HCT116 (cell line): Measurements from ENCODE around the gene MAP3K2. TPM values are rescaled to one million over a fixed set of nuclear protein-coding genes. Genes with fewer than 3 reads are reported as not detected.

Experiments
- ATAC-seq: fragments of 200-7000 bp; cut with Tn5 transposase; 2 replicates; pipeline ENCODE4 v1.9.1; 2020; ENCODE audit warnings: mild to moderate bottlenecking, moderate library complexity
- BruUV-seq: library from RNA; stranded (reverse); fragments of 400-500 nt; replicated peaks from 2 replicates; lab custom pipeline; 2021; lab: Mats Ljungman, UMichigan
- CTCF ChIA-PET: fragments of 300-600 bp; sonication (Branson Sonifier 250); formaldehyde crosslinking; loops from one replicate; lab custom pipeline; 2021; ENCODE audit warnings: antibody characterized with exemption; lab: Charles Lee
- POLR2A ChIA-PET: fragments of 300-600, 350-600 bp; sonication (Branson Sonifier 250); formaldehyde crosslinking; loops from one replicate; lab custom pipeline; 2021; ENCODE audit warnings: antibody characterized with exemption; lab: Charles Lee
- RAD21 ChIA-PET, 2 experiments: fragments of 300-600 bp; sonication (Branson Sonifier 250); formaldehyde crosslinking; loops; one replicate each; lab custom pipeline; 2023; ENCODE audit warnings: low total read pairs in 2 of 2; ENCODE audit not compliant: uncharacterized antibody in 2 of 2, unreplicated experiment in 2 of 2, low non-redundant PET in 1 of 2; lab: Charles Lee
- DNase-seq: peaks from one replicate; pipeline ENCODE4 v3.0.0-alpha.2; 2010; ENCODE audit warnings: low read depth, low spot score
- H2AFZ ChIP-seq: fragments of 200-600 bp; shearing (Covaris generic), sonication (generic); 2 replicates; pipeline ENCODE4 v1.6.1; 2017; ENCODE audit warnings: low read depth, mixed run types, mixed read lengths, antibody characterized with exemption, low read length; ENCODE audit not compliant: poor library complexity, severe bottlenecking
- H3K27ac ChIP-seq: 2 replicates; pipeline ENCODE4 v1.5.1; 2012; ENCODE audit warnings: low read depth, low read length
- H3K27me3 ChIP-seq: fragments of 200-600 bp; sonication (generic); 2 replicates; pipeline ENCODE4 v1.6.1; 2016; ENCODE audit warnings: mixed run types, low read length, mixed read lengths; ENCODE audit not compliant: insufficient read depth
- H3K36me3 ChIP-seq, 2 experiments: fragments of 200-500 bp in 1 of 2; fragments of 200-600 bp in 1 of 2; sonication (Bioruptor generic) in 1 of 2; sonication (generic) in 1 of 2; 2 replicates each; pipeline versions ENCODE4 v1.5.1 to v1.6.1; 2014 to 2016; ENCODE audit warnings: low read length in 2 of 2, inconsistent platforms in 1 of 2, mixed read lengths in 1 of 2, mixed run types in 1 of 2; ENCODE audit not compliant: insufficient read depth in 2 of 2, control insufficient read depth in 1 of 2
- H3K4me1 ChIP-seq, 2 experiments: fragments of 200-600 bp in 1 of 2; sonication (generic) in 1 of 2; 2 replicates each; pipeline versions ENCODE4 v1.5.1 to v1.6.1; 2012 to 2017; ENCODE audit warnings: low read length in 2 of 2, inconsistent platforms in 1 of 2, mild to moderate bottlenecking in 1 of 2, mixed read lengths in 1 of 2, mixed run types in 1 of 2, moderate library complexity in 1 of 2; ENCODE audit not compliant: insufficient read depth in 2 of 2, control insufficient read depth in 1 of 2
- H3K4me2 ChIP-seq: fragments of 200-600 bp; sonication (generic); 2 replicates; pipeline ENCODE4 v1.6.1; 2017; ENCODE audit warnings: mixed run types, low read length, mixed read lengths
- H3K4me3 ChIP-seq, 2 experiments: fragments of 200-600 bp in 1 of 2; sonication (generic) in 1 of 2; replicated peaks in 1 of 2; 2 replicates each; pipeline ENCODE4 v1.5.1; 2011 to 2016; ENCODE audit warnings: low read length in 2 of 2, control low read depth in 1 of 2, low read depth in 1 of 2, mild to moderate bottlenecking in 1 of 2, mixed read lengths in 1 of 2, mixed run types in 1 of 2
- H3K79me2 ChIP-seq: fragments of 200-600 bp; sonication (generic); 2 replicates; pipeline ENCODE4 v1.6.1; 2017; ENCODE audit warnings: mild to moderate bottlenecking, mixed run types, low read length, moderate library complexity, mixed read lengths; ENCODE audit not compliant: insufficient read depth
- H3K9ac ChIP-seq: fragments of 200-600 bp; sonication (generic); 2 replicates; pipeline ENCODE4 v1.6.1; 2016; ENCODE audit warnings: low read length, mixed read lengths
- H3K9me2 ChIP-seq: fragments of 200-600 bp; sonication (generic), shearing (Covaris generic); 2 replicates; pipeline ENCODE4 v1.6.1; 2017; ENCODE audit warnings: mixed run types, mild to moderate bottlenecking, moderate library complexity; ENCODE audit not compliant: insufficient read depth
- H3K9me3 ChIP-seq, 2 experiments: fragments of 200-500 bp in 1 of 2; fragments of 200-600 bp in 1 of 2; sonication (Bioruptor generic) in 1 of 2; sonication (generic) in 1 of 2; 2 replicates each; pipeline ENCODE4 v1.6.1; 2014 to 2017; ENCODE audit warnings: low read length in 2 of 2, mixed read lengths in 2 of 2, inconsistent platforms in 1 of 2, low read depth in 1 of 2, mild to moderate bottlenecking in 1 of 2, mixed run types in 1 of 2, moderate library complexity in 1 of 2; ENCODE audit not compliant: control insufficient read depth in 1 of 2, insufficient read depth in 1 of 2
- H4K20me1 ChIP-seq: fragments of 200-600 bp; sonication (generic), shearing (Covaris generic); 2 replicates; pipeline ENCODE4 v1.6.1; 2017; ENCODE audit warnings: mixed run types, mild to moderate bottlenecking, moderate library complexity; ENCODE audit not compliant: insufficient read depth
- CBX3 ChIP-seq: IDR thresholded peaks from 2 replicates; pipeline ENCODE4 v1.6.1; 2012; ENCODE audit warnings: low read depth
- CEBPB ChIP-seq: IDR thresholded peaks from 2 replicates; pipeline ENCODE4 v1.6.1; 2012; ENCODE audit warnings: low read depth
- JUND ChIP-seq: IDR thresholded peaks from 2 replicates; pipeline ENCODE4 v1.6.1; 2012
- TCF7L2 ChIP-seq: IDR thresholded peaks from 2 replicates; pipeline ENCODE4 v1.7.0; 2011; ENCODE audit warnings: borderline replicate concordance, inconsistent platforms; ENCODE audit not compliant: insufficient read depth, insufficient read length; ENCODE audit errors: extremely low read depth
- ZFX ChIP-seq: fragments of 450-650 bp; IDR thresholded peaks from 2 replicates; pipeline ENCODE4 v1.6.1; 2017
- intact Hi-C: fragments of 100-400 bp; cut with micrococcal nuclease; formaldehyde crosslinking; loops from 2 replicates; pipeline ENCODE4 v1.10.0; 2022
- total RNA-seq: library from RNA; stranded (reverse); gene quantifications from one replicate; pipeline ENCODE4 v1.2.1, GENCODE V29; 2021; ENCODE audit not compliant: unreplicated experiment
- TF ChIP-seq, protein P1 (sequence below): IDR thresholded peaks from 2 replicates; pipeline ENCODE4 v1.6.1; 2012; ENCODE audit warnings: low read depth
- TF ChIP-seq, protein P2 (sequence below), 3 experiments: fragments of 200-600 bp in 1 of 3; sonication (generic) in 1 of 3; IDR thresholded peaks in 2 of 3; conservative IDR thresholded peaks in 1 of 3; 2 replicates each; pipeline ENCODE4 v1.5.1; 2012 to 2017; ENCODE audit warnings: low read depth in 2 of 3, low read length in 2 of 3, antibody characterized with exemption in 1 of 3, borderline replicate concordance in 1 of 3, control low read depth in 1 of 3, mild to moderate bottlenecking in 1 of 3, mixed read lengths in 1 of 3, mixed run types in 1 of 3, moderate library complexity in 1 of 3; ENCODE audit not compliant: insufficient read depth in 1 of 3

MAP3K2 gene
- total RNA-seq, 1 experiment from 2014 or later, result 44.5 TPM

DNA sequence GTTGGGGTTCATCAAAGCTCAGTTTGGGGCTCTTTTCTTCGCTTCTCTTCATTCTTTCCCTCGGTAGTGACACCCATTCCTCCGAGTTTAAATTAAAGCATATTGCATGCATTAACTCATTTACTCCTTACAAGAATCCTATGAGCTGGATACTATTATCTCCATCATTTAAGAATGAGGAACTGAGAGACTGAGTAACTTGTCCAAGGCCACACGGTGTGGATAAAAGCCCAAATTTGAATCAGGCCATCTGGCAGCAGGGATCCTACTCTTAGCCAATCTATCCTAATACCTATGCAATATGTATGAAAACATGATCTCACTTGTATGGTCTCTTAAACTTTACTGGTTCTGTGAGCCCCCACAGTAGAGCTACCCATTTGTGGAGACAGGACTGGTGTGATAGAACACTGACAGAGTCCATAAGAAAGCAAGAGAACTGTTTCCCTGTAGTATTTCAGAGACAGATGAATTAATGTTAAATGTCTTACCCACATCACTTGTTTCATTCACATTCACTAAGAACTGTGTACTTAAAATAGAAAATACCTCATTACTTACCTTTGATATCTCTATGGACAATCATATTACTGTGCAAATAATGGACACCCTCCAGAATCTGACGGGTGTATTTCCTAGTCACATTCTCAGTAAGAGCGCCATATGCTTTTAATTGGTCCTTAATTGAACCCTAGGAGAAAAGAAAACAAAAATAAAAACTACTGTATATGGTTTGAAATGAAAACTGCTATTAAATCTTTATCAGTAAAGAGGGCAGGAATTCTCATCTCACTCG lies 73.4 kb downstream of the MAP3K2 start:
- Histone ChIP-seq H3K9me2 (no peaks in the 10 kb centered on the region), H4K20me1 (no peaks in the 10 kb centered on the region), H2AFZ (no peak overlapping the region), H3K9me3 (no peaks in the 10 kb centered on the region), H3K36me3 (peaks cover 9 to 11% of the 10 kb centered on the region in 2 experiments; a peak in 2 of 4 replicates), H3K9ac (no peak overlapping the region), H3K4me2 (no peak overlapping the region), H3K27ac (no peak overlapping the region), H3K27me3 (no peaks in the 10 kb centered on the region), H3K4me1 (no peaks in the 10 kb centered on the region), H3K4me3 (no peak overlapping the region), H3K79me2 (no peaks in the 10 kb centered on the region)
- ChIA-PET RAD21 (no interaction called here), POLR2A (no interaction called here), CTCF (no interaction called here)
- TF ChIP-seq, protein P1, sequence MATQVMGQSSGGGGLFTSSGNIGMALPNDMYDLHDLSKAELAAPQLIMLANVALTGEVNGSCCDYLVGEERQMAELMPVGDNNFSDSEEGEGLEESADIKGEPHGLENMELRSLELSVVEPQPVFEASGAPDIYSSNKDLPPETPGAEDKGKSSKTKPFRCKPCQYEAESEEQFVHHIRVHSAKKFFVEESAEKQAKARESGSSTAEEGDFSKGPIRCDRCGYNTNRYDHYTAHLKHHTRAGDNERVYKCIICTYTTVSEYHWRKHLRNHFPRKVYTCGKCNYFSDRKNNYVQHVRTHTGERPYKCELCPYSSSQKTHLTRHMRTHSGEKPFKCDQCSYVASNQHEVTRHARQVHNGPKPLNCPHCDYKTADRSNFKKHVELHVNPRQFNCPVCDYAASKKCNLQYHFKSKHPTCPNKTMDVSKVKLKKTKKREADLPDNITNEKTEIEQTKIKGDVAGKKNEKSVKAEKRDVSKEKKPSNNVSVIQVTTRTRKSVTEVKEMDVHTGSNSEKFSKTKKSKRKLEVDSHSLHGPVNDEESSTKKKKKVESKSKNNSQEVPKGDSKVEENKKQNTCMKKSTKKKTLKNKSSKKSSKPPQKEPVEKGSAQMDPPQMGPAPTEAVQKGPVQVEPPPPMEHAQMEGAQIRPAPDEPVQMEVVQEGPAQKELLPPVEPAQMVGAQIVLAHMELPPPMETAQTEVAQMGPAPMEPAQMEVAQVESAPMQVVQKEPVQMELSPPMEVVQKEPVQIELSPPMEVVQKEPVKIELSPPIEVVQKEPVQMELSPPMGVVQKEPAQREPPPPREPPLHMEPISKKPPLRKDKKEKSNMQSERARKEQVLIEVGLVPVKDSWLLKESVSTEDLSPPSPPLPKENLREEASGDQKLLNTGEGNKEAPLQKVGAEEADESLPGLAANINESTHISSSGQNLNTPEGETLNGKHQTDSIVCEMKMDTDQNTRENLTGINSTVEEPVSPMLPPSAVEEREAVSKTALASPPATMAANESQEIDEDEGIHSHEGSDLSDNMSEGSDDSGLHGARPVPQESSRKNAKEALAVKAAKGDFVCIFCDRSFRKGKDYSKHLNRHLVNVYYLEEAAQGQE, result no peak
- no peak for TF ChIP-seq TCF7L2
- no peak for TF ChIP-seq JUND
- no peak for TF ChIP-seq CBX3
- no peak for TF ChIP-seq ZFX
- no peak for TF ChIP-seq CEBPB
- TF ChIP-seq, protein P2, sequence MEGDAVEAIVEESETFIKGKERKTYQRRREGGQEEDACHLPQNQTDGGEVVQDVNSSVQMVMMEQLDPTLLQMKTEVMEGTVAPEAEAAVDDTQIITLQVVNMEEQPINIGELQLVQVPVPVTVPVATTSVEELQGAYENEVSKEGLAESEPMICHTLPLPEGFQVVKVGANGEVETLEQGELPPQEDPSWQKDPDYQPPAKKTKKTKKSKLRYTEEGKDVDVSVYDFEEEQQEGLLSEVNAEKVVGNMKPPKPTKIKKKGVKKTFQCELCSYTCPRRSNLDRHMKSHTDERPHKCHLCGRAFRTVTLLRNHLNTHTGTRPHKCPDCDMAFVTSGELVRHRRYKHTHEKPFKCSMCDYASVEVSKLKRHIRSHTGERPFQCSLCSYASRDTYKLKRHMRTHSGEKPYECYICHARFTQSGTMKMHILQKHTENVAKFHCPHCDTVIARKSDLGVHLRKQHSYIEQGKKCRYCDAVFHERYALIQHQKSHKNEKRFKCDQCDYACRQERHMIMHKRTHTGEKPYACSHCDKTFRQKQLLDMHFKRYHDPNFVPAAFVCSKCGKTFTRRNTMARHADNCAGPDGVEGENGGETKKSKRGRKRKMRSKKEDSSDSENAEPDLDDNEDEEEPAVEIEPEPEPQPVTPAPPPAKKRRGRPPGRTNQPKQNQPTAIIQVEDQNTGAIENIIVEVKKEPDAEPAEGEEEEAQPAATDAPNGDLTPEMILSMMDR (IDR thresholded peaks at IDR 0.05 in 2 of 3, conservative IDR thresholded peaks at IDR 0.05 in 1 of 3; ENCODE audit: borderline replicate concordance in 1 of 3, insufficient read depth in 1 of 3, low read depth in 2 of 3, low read length in 2 of 3), result no peak
- DNase-seq (no peak), ATAC-seq (no peak)
- BruUV-seq, result no TSS peak
- intact Hi-C loops, result no loop called here
